Measurements from ENCODE around the gene CAMK2A. TPM values are rescaled to one million over a fixed set of nuclear protein-coding genes. Genes with fewer than 3 reads are reported as not detected.

Gene CAMK2A
- total RNA-seq, 4 donors from 2014 or later, result not detected

- TF ChIP-seq CTCF (IDR thresholded peaks at IDR 0.05; ENCODE audit: low read depth), result no peak
These were observed 50.3 kb downstream of the CAMK2A start for GRCh38 chr5:150239099-150239793.

- no peak for TF ChIP-seq CTCF (IDR thresholded peaks at IDR 0.05; ENCODE audit: low read depth)
These were observed 50.9 kb downstream of the CAMK2A start for GRCh38 chr5:150238646-150239045.

GRCh38 chr5:150236981-150237754 lies 52.4 kb downstream of the CAMK2A start:
- no peak for TF ChIP-seq CTCF (IDR thresholded peaks at IDR 0.05; ENCODE audit: low read depth)

- TF ChIP-seq CTCF (IDR thresholded peaks at IDR 0.05; ENCODE audit: low read depth), result no peak
These were observed 53.3 kb downstream of the CAMK2A start for GRCh38 chr5:150236313-150236712.

GRCh38 chr5:150235500-150235854 lies 54.1 kb downstream of the CAMK2A start:
- TF ChIP-seq CTCF (IDR thresholded peaks at IDR 0.05; ENCODE audit: low read depth), result no peak

GRCh38 chr5:150234576-150235499 lies 54.7 kb downstream of the CAMK2A start:
- TF ChIP-seq CTCF (IDR thresholded peaks at IDR 0.05; ENCODE audit: low read depth), result no peak

- no peak for TF ChIP-seq CTCF (IDR thresholded peaks at IDR 0.05; ENCODE audit: low read depth)
These were observed 58.7 kb downstream of the CAMK2A start for GRCh38 chr5:150230842-150231241.

All from subcutaneous adipose tissue (tissue), 4 donors.